ENCODE measurements around the gene KCNMB4. TPM values are rescaled to one million over a fixed set of nuclear protein-coding genes. Genes with fewer than 3 reads are reported as not detected.

KCNMB4 gene
- total and polyA plus RNA-seq, 2 of the 4 experiments (the other 2 are of a cell fraction), result 0.90 to 1.1 TPM

GRCh38 chr12:70389678-70390077 lies 23.6 kb downstream of the KCNMB4 start:
- in situ Hi-C loops (cut with MboI; ENCODE audit: low sequenced_read_pairs), result no loop called here
- Histone ChIP-seq H3K4me2 (ENCODE audit: low read depth, low read length) (no peak overlapping the region), H4K91ac (ENCODE audit: insufficient read depth, low read depth, low read length) (no peak overlapping the region), H3K9me3 (ENCODE audit: control insufficient read depth, insufficient read depth, low read length) (no peaks in the 10 kb centered on the region), H3K4me3 (ENCODE audit: insufficient read depth, low read depth, low read length) (no peak overlapping the region), H2BK20ac (ENCODE audit: low read depth, low read length) (no peak overlapping the region), H3K79me1 (ENCODE audit: low read depth in 1 of 2, low read length in 2 of 2) (no peaks in the 10 kb centered on the region), H2AFZ (replicated peaks; ENCODE audit: low read length, poor library complexity) (no peak overlapping the region), H3K4ac (ENCODE audit: low read depth, low read length) (no peak overlapping the region), H3K36me3 (ENCODE audit: control insufficient read depth, insufficient read depth, low read length) (no peaks in the 10 kb centered on the region), H3K4me1 (ENCODE audit: control insufficient read depth, insufficient read depth, low read length) (no peaks in the 10 kb centered on the region), H2BK120ac (ENCODE audit: low read depth, low read length) (no peak overlapping the region), H3K14ac (replicated peaks; ENCODE audit: low read depth, low read length) (no peak overlapping the region), H3K18ac (ENCODE audit: low read depth, low read length) (no peak overlapping the region), H3K56ac (ENCODE audit: extremely low read depth, insufficient read depth, low read length) (no peak overlapping the region), H2BK5ac (ENCODE audit: low read depth, low read length, poor library complexity, severe bottlenecking) (no peak overlapping the region), H4K20me1 (ENCODE audit: insufficient read depth, low read length) (no peaks in the 10 kb centered on the region), H3K27ac (ENCODE audit: insufficient read depth, low read length) (no peak overlapping the region), H3K9ac (ENCODE audit: low read depth, low read length) (no peak overlapping the region), H3K23ac (ENCODE audit: low read depth, low read length) (no peak overlapping the region), H2AK5ac (ENCODE audit: low read depth, low read length) (no peak overlapping the region), H4K8ac (ENCODE audit: low read depth in 2 of 2, low read length in 2 of 2) (no peak overlapping the region), H2BK15ac (ENCODE audit: low read depth, low read length) (no peak overlapping the region), H3K27me3 (ENCODE audit: control insufficient read depth, insufficient read depth, low read length) (no peaks in the 10 kb centered on the region), H3K9me1 (ENCODE audit: insufficient read depth, low read length) (no peaks in the 10 kb centered on the region), H4K5ac (ENCODE audit: low read depth, low read length) (no peak overlapping the region), H2AK9ac (replicated peaks; ENCODE audit: low read depth, low read length, poor library complexity) (no peak overlapping the region)
- WGBS, 2 experiments (ENCODE audit: extremely low coverage in 2 of 2, insufficient read length in 1 of 2), result no CpG with 5 or more reads among the region's 2 CpGs
- TF ChIP-seq FOS (IDR thresholded peaks at IDR 0.05; ENCODE audit: low read depth, low read length) (no peak), BHLHE40 (IDR thresholded peaks at IDR 0.05; ENCODE audit: low read depth, low read length) (no peak), RCOR1 (IDR thresholded peaks at IDR 0.05; ENCODE audit: insufficient replicate concordance, low read length) (no peak), CTCF (conservative IDR thresholded peaks at IDR 0.05; ENCODE audit: low read depth, low read length) (no peak), MAFK (IDR thresholded peaks at IDR 0.05; ENCODE audit: low read depth, low read length) (no peak), MXI1 (IDR thresholded peaks at IDR 0.05; ENCODE audit: borderline replicate concordance, low read depth, low read length) (no peak), RFX5 (IDR thresholded peaks at IDR 0.05; ENCODE audit: low read depth, low read length) (no peak), CHD1 (IDR thresholded peaks at IDR 0.05; ENCODE audit: low read depth, low read length) (no peak), USF2 (IDR thresholded peaks at IDR 0.05; ENCODE audit: low read depth, low read length) (no peak), MAZ (IDR thresholded peaks at IDR 0.05; ENCODE audit: borderline replicate concordance, low read depth, low read length) (no peak), NFE2L2 (IDR thresholded peaks at IDR 0.05; ENCODE audit: low read depth, low read length) (no peak), CEBPB (IDR thresholded peaks at IDR 0.05; ENCODE audit: low read depth, low read length) (no peak), ELK1 (IDR thresholded peaks at IDR 0.05; ENCODE audit: borderline replicate concordance, low read depth, low read length) (no peak), RAD21 (IDR thresholded peaks at IDR 0.05; ENCODE audit: low read length) (no peak), POLR2A (IDR thresholded peaks at IDR 0.05; ENCODE audit: low read depth, low read length) (no peak)
- POLR2A ChIA-PET (ENCODE audit: unreplicated experiment), result interaction anchor here (0.6 kb wide), 1 partner anchor 95 kb away, joined by 3 read pairs; no protein-coding TSS in a partner anchor
- dilution Hi-C loops (cut with HindIII; ENCODE audit: low sequenced_read_pairs, unreplicated experiment), result no loop called here
- no TSS peak for BruUV-seq (replicated peaks)
- intact Hi-C loops (cut with micrococcal nuclease), result no loop called here
- ATAC-seq (ENCODE audit: low read depth), result no peak
- CTCF ChIA-PET, result no interaction called here
- no peak for DNase-seq
